Colonic mucosa (tissue), 4 donors: ENCODE results near the gene PIP4K2A. TPM values are rescaled to one million over a fixed set of nuclear protein-coding genes. Genes with fewer than 3 reads are reported as not detected.

Experiments used
- DNase-seq: peaks from one replicate; pipeline ENCODE4 v3.0.0-alpha.2; 2020
- H3K27ac ChIP-seq: fragments of 200-600 bp; one replicate; pipeline ENCODE4 v1.8.0; 2021
- H3K27me3 ChIP-seq: fragments of 200-600 bp; one replicate; pipeline ENCODE4 v1.8.0; 2021
- H3K36me3 ChIP-seq: fragments of 200-600 bp; one replicate; pipeline ENCODE4 v1.8.0; 2021
- H3K4me1 ChIP-seq: fragments of 200-600 bp; one replicate; pipeline ENCODE4 v1.8.0; 2021; ENCODE audit warnings: mild to moderate bottlenecking
- H3K4me3 ChIP-seq: fragments of 200-600 bp; one replicate; pipeline ENCODE4 v1.8.0; 2021
- H3K9ac ChIP-seq, 2 donors: one replicate each; pipeline ENCODE4 v1.7.0; 2013; ENCODE audit warnings: control low read depth in 2 of 2, low read depth in 2 of 2, low read length in 2 of 2
- H3K9me3 ChIP-seq: fragments of 200-600 bp; one replicate; pipeline ENCODE4 v1.8.0; 2021
- intact Hi-C: fragments of 100-400 bp; cut with DNase I; formaldehyde crosslinking; loops from one replicate; pipeline ENCODE4 v1.14.1; 2022
- total RNA-seq, 2 donors: library from RNA; stranded (reverse); fragmentation: NEBNext Ultra II Directional in 1 of 2; extraction: Animal tissue kit (Norgen Biotek cat#: 25700) in 1 of 2; gene quantifications; one replicate each; pipeline ENCODE4 v1.2.1, GENCODE V29; 2021
- TF ChIP-seq, protein P1 (sequence below): fragments of 200-600 bp; IDR thresholded peaks from one replicate; pipeline ENCODE4 v1.8.0; 2022; ENCODE audit warnings: antibody characterized with exemption, mild to moderate bottlenecking
- donor health status: healthy.
- donor health status: DM: no; HTN: no; CAD: no.
- donor health status: DM: no; HTN: no; CAD: no.

Gene PIP4K2A
- total RNA-seq, 2 donors from 2014 or later: 12.1 to 14.9 TPM

DNA sequence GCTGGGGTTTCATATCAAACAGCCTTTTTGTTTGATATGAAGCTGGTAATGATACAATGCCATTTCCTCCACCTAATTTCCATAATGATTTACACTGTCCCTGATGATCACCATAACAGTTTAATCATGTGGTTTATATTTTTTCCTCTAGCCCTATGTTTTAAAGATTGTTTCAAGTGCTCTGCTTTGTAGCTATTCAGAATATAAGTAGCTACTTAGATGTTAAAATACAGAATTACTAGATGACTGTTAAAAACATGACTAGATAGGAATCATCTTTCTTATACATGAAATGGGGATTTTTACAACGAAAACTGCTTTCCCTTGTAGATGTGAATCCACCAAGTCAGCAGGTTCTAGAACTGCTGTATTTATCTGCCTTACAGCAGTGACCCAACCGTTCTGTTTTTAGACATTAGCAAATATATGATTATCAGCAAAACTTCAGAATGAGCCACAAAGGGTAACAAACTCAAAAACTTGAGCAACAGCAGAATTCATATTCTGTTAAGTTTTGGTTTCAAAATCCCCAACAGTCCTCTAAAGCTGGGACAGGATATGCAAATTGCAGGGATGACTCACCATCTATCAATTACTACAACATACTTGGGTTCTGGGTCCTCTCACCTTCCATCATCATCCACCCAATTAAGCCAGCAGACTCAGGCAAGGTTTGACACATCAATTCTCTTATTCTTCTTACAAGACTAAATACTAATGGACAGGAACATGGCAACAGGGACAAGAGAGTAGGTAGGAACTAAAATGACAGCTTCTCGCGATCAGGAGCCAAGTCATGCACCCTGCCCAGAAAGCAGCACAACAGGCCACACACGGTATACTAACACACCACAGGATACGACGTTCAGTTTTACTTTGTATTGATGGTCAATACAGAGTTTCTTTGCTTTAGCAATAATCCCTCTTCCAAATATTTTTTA lies 83.9 kb downstream of the PIP4K2A start:
- Histone ChIP-seq H3K27ac (peak overlapping the region; percentile 5), H3K36me3 (no peaks in the 10 kb centered on the region), H3K4me3 (no peak overlapping the region), H3K9me3 (no peaks in the 10 kb centered on the region), H3K9ac (peak overlapping the region in 1 of 2 donors; percentile 36), H3K4me1 (no peaks in the 10 kb centered on the region), H3K27me3 (no peaks in the 10 kb centered on the region)
- no peak for DNase-seq
- TF ChIP-seq, protein P1, sequence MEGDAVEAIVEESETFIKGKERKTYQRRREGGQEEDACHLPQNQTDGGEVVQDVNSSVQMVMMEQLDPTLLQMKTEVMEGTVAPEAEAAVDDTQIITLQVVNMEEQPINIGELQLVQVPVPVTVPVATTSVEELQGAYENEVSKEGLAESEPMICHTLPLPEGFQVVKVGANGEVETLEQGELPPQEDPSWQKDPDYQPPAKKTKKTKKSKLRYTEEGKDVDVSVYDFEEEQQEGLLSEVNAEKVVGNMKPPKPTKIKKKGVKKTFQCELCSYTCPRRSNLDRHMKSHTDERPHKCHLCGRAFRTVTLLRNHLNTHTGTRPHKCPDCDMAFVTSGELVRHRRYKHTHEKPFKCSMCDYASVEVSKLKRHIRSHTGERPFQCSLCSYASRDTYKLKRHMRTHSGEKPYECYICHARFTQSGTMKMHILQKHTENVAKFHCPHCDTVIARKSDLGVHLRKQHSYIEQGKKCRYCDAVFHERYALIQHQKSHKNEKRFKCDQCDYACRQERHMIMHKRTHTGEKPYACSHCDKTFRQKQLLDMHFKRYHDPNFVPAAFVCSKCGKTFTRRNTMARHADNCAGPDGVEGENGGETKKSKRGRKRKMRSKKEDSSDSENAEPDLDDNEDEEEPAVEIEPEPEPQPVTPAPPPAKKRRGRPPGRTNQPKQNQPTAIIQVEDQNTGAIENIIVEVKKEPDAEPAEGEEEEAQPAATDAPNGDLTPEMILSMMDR: no peak
- intact Hi-C loops: no loop called here

DNA sequence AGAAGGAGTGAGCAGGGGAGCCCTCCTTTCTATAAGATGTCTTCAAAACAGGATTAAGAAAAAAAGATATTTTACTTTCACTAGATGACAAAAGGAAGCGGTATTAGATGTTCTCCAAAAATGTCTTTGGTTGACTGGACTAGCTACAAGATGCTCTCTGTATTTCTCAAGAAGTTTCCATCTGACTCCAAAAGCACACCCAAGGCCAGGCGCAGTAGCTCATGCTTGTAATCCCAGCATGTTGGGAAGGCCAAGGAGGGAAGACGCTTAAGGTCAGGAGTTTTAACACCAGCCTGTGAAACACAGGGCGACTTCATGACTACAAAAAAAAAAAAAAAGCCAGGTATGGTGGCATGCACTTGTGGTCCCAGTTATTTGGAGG lies 84.5 kb downstream of the PIP4K2A start:
- H3K36me3 ChIP-seq: no peaks in the 10 kb centered on the region
- H3K4me1 ChIP-seq: no peaks in the 10 kb centered on the region
- TF ChIP-seq, protein P1: no peak
- no peaks in the 10 kb centered on the region for H3K27me3 ChIP-seq
- intact Hi-C loops: no loop called here
- no peak overlapping the region for H3K9ac ChIP-seq
- H3K27ac ChIP-seq: peak overlapping the region; percentile 5
- H3K9me3 ChIP-seq: no peaks in the 10 kb centered on the region
- no peak overlapping the region for H3K4me3 ChIP-seq
- no peak for DNase-seq

DNA sequence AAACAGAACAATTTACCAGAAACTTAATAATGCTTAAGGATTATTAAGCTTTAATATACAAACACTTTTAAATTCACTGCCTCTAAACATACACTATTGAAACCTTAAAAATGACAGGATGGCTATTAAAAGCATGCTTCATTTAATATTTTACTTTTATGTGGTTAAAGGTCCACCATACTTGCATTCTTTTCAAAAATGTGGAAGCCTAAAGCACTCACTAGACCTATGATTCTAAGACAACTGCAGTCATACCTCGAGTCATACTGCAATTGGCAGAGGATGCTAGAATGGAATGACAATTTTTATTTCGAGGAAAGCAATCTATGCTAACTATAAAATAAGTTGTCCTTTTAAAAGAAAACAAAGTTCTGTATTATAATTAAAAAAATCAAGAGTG lies 85.3 kb downstream of the PIP4K2A start:
- no peak for DNase-seq
- Histone ChIP-seq H3K4me1 (no peaks in the 10 kb centered on the region), H3K27me3 (no peaks in the 10 kb centered on the region), H3K27ac (peak overlapping the region; percentile 5), H3K4me3 (no peak overlapping the region), H3K36me3 (no peaks in the 10 kb centered on the region), H3K9ac (no peak overlapping the region), H3K9me3 (no peaks in the 10 kb centered on the region)
- intact Hi-C loops: no loop called here
- TF ChIP-seq, protein P1: no peak

DNA sequence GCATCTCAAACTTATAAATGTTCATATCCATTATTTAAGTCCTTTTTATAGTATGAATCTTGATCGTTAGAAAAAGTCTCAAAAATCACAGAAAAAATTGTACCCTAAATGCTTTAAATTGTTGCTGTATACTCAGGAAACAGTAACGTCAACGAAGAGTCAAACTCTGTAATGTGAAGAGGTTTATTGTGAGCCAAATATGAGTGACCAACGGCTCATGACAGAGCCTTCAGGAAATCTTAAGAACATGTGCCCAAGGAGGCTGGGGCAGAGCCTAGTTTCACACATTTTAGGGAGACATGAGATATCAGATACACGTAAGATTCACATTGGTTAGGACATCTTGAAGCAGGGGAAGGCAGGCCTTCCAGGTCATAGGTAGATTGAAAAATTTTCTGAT lies 86.1 kb downstream of the PIP4K2A start:
- Histone ChIP-seq H3K4me3 (no peak overlapping the region), H3K27me3 (no peaks in the 10 kb centered on the region), H3K4me1 (no peaks in the 10 kb centered on the region), H3K9me3 (no peaks in the 10 kb centered on the region), H3K36me3 (no peaks in the 10 kb centered on the region), H3K27ac (no peak overlapping the region), H3K9ac (no peak overlapping the region)
- intact Hi-C loops: no loop called here
- TF ChIP-seq, protein P1: no peak
- no peak for DNase-seq

DNA sequence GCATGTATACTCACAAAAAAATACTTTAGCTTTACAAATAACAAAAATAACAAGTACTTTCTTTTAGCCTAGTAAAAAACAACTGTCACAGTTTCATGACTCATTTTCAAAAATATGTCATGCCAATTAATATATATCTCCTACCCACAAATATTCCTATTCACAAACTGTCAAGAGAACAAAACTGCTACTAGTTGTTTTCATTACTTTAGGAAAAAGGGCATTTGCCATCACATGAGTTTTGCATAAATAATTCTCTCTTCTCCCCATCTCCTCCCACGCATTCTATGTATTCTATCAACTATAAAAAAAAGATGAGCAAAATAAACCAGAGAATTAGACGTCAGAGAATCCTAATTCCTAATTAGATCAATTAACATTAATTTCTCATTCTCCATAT lies 87.6 kb downstream of the PIP4K2A start:
- Histone ChIP-seq H3K9me3 (no peaks in the 10 kb centered on the region), H3K27ac (no peak overlapping the region), H3K36me3 (no peaks in the 10 kb centered on the region), H3K9ac (no peak overlapping the region), H3K4me3 (no peak overlapping the region), H3K27me3 (no peaks in the 10 kb centered on the region), H3K4me1 (no peaks in the 10 kb centered on the region)
- DNase-seq: no peak
- intact Hi-C loops: no loop called here
- TF ChIP-seq, protein P1: no peak
